GM12878 (cell line): Measurements from ENCODE around the gene SIRT2. TPM values are rescaled to one million over a fixed set of nuclear protein-coding genes. Genes with fewer than 3 reads are reported as not detected.

ENCODE experiments used
- ATAC-seq: fragments of 200-7000 bp; cut with Tn5 transposase; 3 replicates; pipeline ENCODE4 v1.9.1; 2020; ENCODE audit warnings: mild to moderate bottlenecking, moderate library complexity
- BruUV-seq: library from RNA; stranded (reverse); fragments of 400-500 nt; replicated peaks from 2 replicates; lab custom pipeline; 2021; lab: Mats Ljungman, UMichigan
- CTCF ChIA-PET: fragments of 300-600 bp; sonication (Branson Sonifier 250); formaldehyde crosslinking; extraction: SDS; loops from one replicate; lab custom pipeline; 2021; ENCODE audit warnings: inconsistent platforms; lab: Yijun Ruan, JAX
- POLR2A ChIA-PET: fragments of 350-600 bp; formaldehyde crosslinking; extraction: SDS; loops from one replicate; lab custom pipeline; 2021; ENCODE audit warnings: inconsistent platforms; lab: Charles Lee
- RAD21 ChIA-PET: fragments of 300-600 bp; sonication (Branson Sonifier 250); formaldehyde crosslinking; loops from one replicate; lab custom pipeline; 2023; ENCODE audit warnings: antibody characterized with exemption; ENCODE audit not compliant: unreplicated experiment; lab: Charles Lee
- SMC1A ChIA-PET: fragments of 300-600 bp; sonication (Branson Sonifier 250); formaldehyde crosslinking; loops from one replicate; lab custom pipeline; 2023; ENCODE audit not compliant: unreplicated experiment, uncharacterized antibody; lab: Charles Lee
- DNase-seq: peaks from one replicate; pipeline ENCODE4 v3.0.0-alpha.2; 2011; ENCODE audit warnings: low read depth, low spot score
- FAIRE-seq: peaks from 3 replicates; lab custom pipeline; 2011; peaks lifted over from hg19 to GRCh38; lab: Jason Lieb, UNC
- H2AFZ ChIP-seq: 2 replicates; pipeline ENCODE4 v1.6.0; 2011; ENCODE audit warnings: low read depth, low read length, control low read depth; ENCODE audit not compliant: control insufficient read depth
- H3K27ac ChIP-seq: 2 replicates; pipeline ENCODE4 v1.5.1; 2011; ENCODE audit warnings: control low read depth; ENCODE audit not compliant: control insufficient read depth, insufficient read depth
- H3K27me3 ChIP-seq, 2 experiments: replicated peaks in 1 of 2; 2 replicates each; pipeline versions ENCODE4 v1.6.0 to v1.6.1; 2011; ENCODE audit warnings: low read length in 1 of 2; ENCODE audit not compliant: control insufficient read depth in 2 of 2, insufficient read depth in 2 of 2
- H3K36me3 ChIP-seq, 2 experiments: 2 replicates each; pipeline ENCODE4 v1.5.1; 2011; ENCODE audit warnings: low read length in 1 of 2; ENCODE audit not compliant: control insufficient read depth in 2 of 2, insufficient read depth in 2 of 2
- H3K4me1 ChIP-seq: 2 replicates; pipeline ENCODE4 v1.6.1; 2011; ENCODE audit warnings: mild to moderate bottlenecking, low read length, moderate library complexity, mixed read lengths; ENCODE audit not compliant: control insufficient read depth, insufficient read depth
- H3K4me2 ChIP-seq: 2 replicates; pipeline ENCODE4 v1.6.0; 2011; ENCODE audit warnings: control low read depth; ENCODE audit not compliant: control insufficient read depth, insufficient read depth
- H3K4me3 ChIP-seq: fragments of 200-600 bp; sonication (generic); 2 replicates; pipeline ENCODE4 v1.5.1; 2016
- H3K79me2 ChIP-seq: 2 replicates; pipeline ENCODE4 v1.6.0; 2011; ENCODE audit warnings: low read length; ENCODE audit not compliant: control insufficient read depth, insufficient read depth
- H3K9ac ChIP-seq: 2 replicates; pipeline ENCODE4 v1.8.0; 2011; ENCODE audit warnings: low read length, control low read depth, mixed read lengths; ENCODE audit not compliant: control insufficient read depth, insufficient read depth
- H3K9me3 ChIP-seq: replicated peaks from 3 replicates; pipeline ENCODE4 v1.5.1; 2011; ENCODE audit warnings: mild to moderate bottlenecking, low read length; ENCODE audit not compliant: control insufficient read depth, insufficient read depth
- H4K20me1 ChIP-seq: 2 replicates; pipeline ENCODE4 v1.6.0; 2011; ENCODE audit not compliant: control insufficient read depth, insufficient read depth
- ATF2 ChIP-seq: IDR thresholded peaks from 2 replicates; pipeline ENCODE4 v1.6.1; 2012; ENCODE audit warnings: low read length, inconsistent platforms
- BACH1 ChIP-seq: fragments of 450-650 bp; IDR thresholded peaks from 2 replicates; pipeline ENCODE4 v1.6.1; 2017; ENCODE audit warnings: mild to moderate bottlenecking, borderline replicate concordance
- CHD1 ChIP-seq: IDR thresholded peaks from 2 replicates; pipeline ENCODE4 v1.6.1; 2012; ENCODE audit warnings: low read depth, low read length, improper control_type of control experiment
- ETV6 ChIP-seq, 2 experiments: fragments of 450-650 bp in 1 of 2; IDR thresholded peaks in 1 of 2; conservative IDR thresholded peaks in 1 of 2; 2 replicates each; pipeline ENCODE4 v1.6.1; 2014; ENCODE audit warnings: antibody characterized with exemption in 1 of 2, borderline replicate concordance in 1 of 2, low read depth in 1 of 2, mild to moderate bottlenecking in 1 of 2, moderate library complexity in 1 of 2
- FOS ChIP-seq: IDR thresholded peaks from 3 replicates; pipeline ENCODE4 v1.6.1; 2011; ENCODE audit warnings: borderline replicate concordance; ENCODE audit not compliant: insufficient read length; ENCODE audit errors: extremely low read depth
- HDGF ChIP-seq: fragments of 450-650 bp; IDR thresholded peaks from 2 replicates; pipeline ENCODE4 v1.6.1; 2016; ENCODE audit warnings: antibody characterized with exemption
- IKZF1 ChIP-seq: fragments of 450-650 bp; conservative IDR thresholded peaks from 2 replicates; pipeline ENCODE4 v1.6.1; 2017; ENCODE audit warnings: antibody characterized with exemption, mild to moderate bottlenecking
- JUND ChIP-seq: IDR thresholded peaks from 2 replicates; pipeline ENCODE4 v1.6.1; 2012; ENCODE audit warnings: low read depth, mild to moderate bottlenecking, low read length, improper control_type of control experiment, moderate library complexity
- POLR2A ChIP-seq: IDR thresholded peaks from 2 replicates; pipeline ENCODE4 v1.6.1; 2011; ENCODE audit warnings: low read depth, mild to moderate bottlenecking, low read length
- POLR2AphosphoS5 ChIP-seq: IDR thresholded peaks from 2 replicates; pipeline ENCODE4 v1.6.1; 2011; ENCODE audit warnings: mild to moderate bottlenecking, low read length, inconsistent platforms
- RAD51 ChIP-seq: fragments of 450-650 bp; IDR thresholded peaks from 2 replicates; pipeline ENCODE4 v1.6.1; 2016; ENCODE audit warnings: moderate library complexity, mild to moderate bottlenecking, inconsistent platforms
- RUNX3 ChIP-seq: IDR thresholded peaks from 2 replicates; pipeline ENCODE4 v1.6.1; 2012; ENCODE audit warnings: low read length, inconsistent platforms
- SMC3 ChIP-seq: IDR thresholded peaks from 2 replicates; pipeline ENCODE4 v1.6.1; 2011; ENCODE audit warnings: low read length, improper control_type of control experiment, borderline replicate concordance
- USF1 ChIP-seq: IDR thresholded peaks from 2 replicates; pipeline ENCODE4 v1.6.1; 2011; ENCODE audit warnings: borderline replicate concordance, low read depth, mild to moderate bottlenecking, moderate library complexity, mixed read lengths, low read length; ENCODE audit not compliant: insufficient read depth; ENCODE audit errors: extremely low read length
- ZBTB11 ChIP-seq: fragments of 450-650 bp; formaldehyde crosslinking; IDR thresholded peaks from 2 replicates; pipeline ENCODE4 v1.5.0; 2022; ENCODE audit warnings: mild to moderate bottlenecking, missing genetic modification characterization
- ZNF217 ChIP-seq: fragments of 450-650 bp; IDR thresholded peaks from 2 replicates; pipeline ENCODE4 v1.6.1; 2017; ENCODE audit warnings: antibody characterized with exemption, mild to moderate bottlenecking
- WGBS: methylation state at CpG from one replicate; pipeline ENCODE4 v1.1.6; 2016; ENCODE audit warnings: low lambda C conversion rate; ENCODE audit not compliant: insufficient replicate concordance, insufficient coverage; ENCODE audit errors: missing lambda C conversion rate; 5-methylcytosine and 5-hydroxymethylcytosine counted together
- in situ Hi-C: fragments of 300-500 bp; cut with MboI; formaldehyde crosslinking; loops from 9 replicates; pipeline ENCODE4 v1.14.3; 2018; ENCODE audit warnings: mixed read lengths
- intact Hi-C: fragments of 100-400 bp; cut with micrococcal nuclease; formaldehyde crosslinking; loops from one replicate; pipeline ENCODE4 v1.14.2; 2022; ENCODE audit not compliant: unreplicated experiment
- polyA plus RNA-seq, 11 experiments: library from polyadenylated mRNA; depleted of rRNA in 4 of 11; unstranded in 6 of 11; stranded (reverse) in 5 of 11; fragments of >200 nt; fragmentation: Nextera tagmentation in 4 of 11; fragmentation: Illumina TruSeq in 1 of 11; extraction: Ambion mirVana in 4 of 11; extraction: Trizol in 1 of 11; gene quantifications; 1 replicate in 1 of 11; 2 replicates in 10 of 11; pipeline versions ENCODE4 v1.2.1 to v1.2.3, GENCODE V29; 2011 to 2016; ENCODE audit warnings: inconsistent platforms in 2 of 11, missing spikeins in 2 of 11, low read depth in 1 of 11
- total RNA-seq, 4 experiments: library from RNA; depleted of rRNA in 3 of 4; stranded (reverse); fragments of >200 nt in 3 of 4; fragmentation: Illumina TruSeq in 1 of 4; extraction: Trizol in 1 of 4; gene quantifications; 2 replicates each; pipeline versions ENCODE4 v1.2.1 to v1.2.3, GENCODE V29; 2013 to 2021

The SIRT2 gene
- total and polyA plus RNA-seq, 10 of the 15 experiments (the other 5 are each of a cell fraction or from before 2014, with no cell fraction given), result 1.4 to 38.7 (median 24.1) TPM

GRCh38 chr19:38851622-38852230 is 47.7 kb downstream of the SIRT2 start (continued):
- TF ChIP-seq POLR2AphosphoS5, result peak; percentile 63; the same call in 1 of the 2 replicates
- no peak for TF ChIP-seq JUND
- no peak; the same call in 1 of the 2 replicates for TF ChIP-seq IKZF1
- peak; percentile 92 for TF ChIP-seq USF1

- ATAC-seq (no peak; the same call in 2 of the 3 replicates), DNase-seq (no peak), FAIRE-seq (no peak)
- WGBS, result under 1% methylated on average over 38 of the region's 40 CpGs
- peak overlapping the region; percentile 21 for H2AFZ ChIP-seq
- peak overlapping the region; percentile 85 for H3K27ac ChIP-seq
- peak overlapping the region; percentile 98 for H3K4me2 ChIP-seq
- H3K36me3 ChIP-seq, result peaks cover 8 to 13% of the 10 kb centered on the region in 2 experiments
- in situ Hi-C loops (no loop called here), intact Hi-C loops (loop anchor here (1.0 kb wide), 2 partner anchors 13 to 48 kb away; partner anchors contain the start of genes NFKBIB and SIRT2)
- ChIA-PET SMC1A (interaction anchor here (0.9 to 4.5 kb wide), 7 partner anchors 9 to 79 kb away, joined by 3 to 44 read pairs (median 4); no protein-coding TSS in a partner anchor), RAD21 (interaction anchor here (0.9 to 3.6 kb wide), 5 partner anchors 9 to 27 kb away, joined by 3 to 47 read pairs (median 9); partner anchors contain the start of genes ECH1 and RINL), POLR2A (interaction anchor here (0.6 to 4.4 kb wide), 10 partner anchors 14 to 235 kb away, joined by 3 to 144 read pairs (median 5); partner anchors contain the start of genes ECH1, MRPS12, NFKBIB and SARS2), CTCF (interaction anchor here (0.7 to 2.5 kb wide), 6 partner anchors 10 to 82 kb away, joined by 3 to 14 read pairs (median 4); partner anchors contain the start of gene ECH1)
- peaks cover 3% of the 10 kb centered on the region for H4K20me1 ChIP-seq
- peaks cover 34% of the 10 kb centered on the region for H3K79me2 ChIP-seq
- no peaks in the 10 kb centered on the region for H3K9me3 ChIP-seq
- H3K4me3 ChIP-seq, result peak overlapping the region; percentile 78
- no TSS peak for BruUV-seq
- peaks cover 7% of the 10 kb centered on the region; the same call in 1 of the 2 replicates for H3K4me1 ChIP-seq
- H3K9ac ChIP-seq, result peak overlapping the region; percentile 79
- H3K27me3 ChIP-seq, result no peaks in the 10 kb centered on the region
- TF ChIP-seq RAD51 (no peak), HDGF (no peak), ZBTB11 (CRISPR knock-in tag) (no peak), RUNX3 (no peak), BACH1 (0 out of 2 replicates have a peak, but pooled peaks have one; percentile 7), CHD1 (no peak), ZNF217 (no peak), FOS (no peak), POLR2A (peak; percentile 52), SMC3 (no peak), ETV6 (conservative IDR thresholded peaks at IDR 0.05 in 1 of 2, IDR thresholded peaks at IDR 0.05 in 1 of 2; ENCODE audit: borderline replicate concordance in 1 of 2, low read depth in 1 of 2) (no peak), ATF2 (no peak)
Measured at GRCh38 chr19:38850976-38851621, 48.3 kb downstream of the SIRT2 start.
